PFSK-1 (cell line): ENCODE results near the gene CYP26A1.

ENCODE experiments used
- FOXP2 ChIP-seq: optimal IDR thresholded peaks from 2 replicates; pipeline ENCODE3; 2011; ENCODE audit warnings: borderline replicate concordance, control low read depth, inconsistent platforms; ENCODE audit not compliant: insufficient read depth; ENCODE audit errors: extremely low read length, extremely low read depth
- POLR2AphosphoS5 ChIP-seq: IDR thresholded peaks from 2 replicates; pipeline ENCODE4 v1.6.1; 2012; ENCODE audit warnings: low read depth, mild to moderate bottlenecking, control low read depth, low read length, moderate library complexity
- REST ChIP-seq, 2 experiments: IDR thresholded peaks; 2 replicates each; pipeline versions ENCODE4 v1.6.1 to v1.8.0; 2011 to 2012; ENCODE audit warnings: low read depth in 2 of 2, low read length in 2 of 2, control low read depth in 1 of 2, inconsistent platforms in 1 of 2, mild to moderate bottlenecking in 1 of 2, moderate library complexity in 1 of 2; ENCODE audit not compliant: insufficient read depth in 1 of 2
- SIN3A ChIP-seq: IDR thresholded peaks from 2 replicates; pipeline ENCODE4 v1.6.1; 2012; ENCODE audit warnings: mild to moderate bottlenecking, low read length, moderate library complexity, borderline replicate concordance; ENCODE audit not compliant: insufficient read depth
- TAF1 ChIP-seq: IDR thresholded peaks from 2 replicates; pipeline ENCODE4 v1.6.1; 2012; ENCODE audit warnings: low read length, control low read depth, borderline replicate concordance; ENCODE audit not compliant: insufficient read depth

The CYP26A1 gene

DNA sequence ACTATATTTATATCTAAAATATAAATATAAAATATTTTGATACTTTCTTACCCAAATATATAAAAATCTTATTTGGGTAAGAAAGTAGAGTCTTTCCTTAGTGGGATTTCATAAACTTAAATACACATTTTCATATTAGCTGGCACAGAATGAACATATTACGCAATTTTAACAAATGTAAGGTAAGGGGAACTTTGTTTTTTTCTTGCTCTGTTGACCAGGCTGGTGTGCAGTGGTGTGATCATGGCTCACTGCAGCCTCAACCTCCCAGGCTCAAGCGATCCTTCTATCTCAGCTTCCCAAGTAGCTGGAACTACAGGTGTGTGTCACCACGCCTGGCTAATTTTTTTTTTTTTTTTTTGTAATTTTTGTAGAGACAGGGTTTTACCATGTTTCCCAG lies 18.3 kb downstream of the CYP26A1 start:
- TF ChIP-seq FOXP2 (no peak), POLR2AphosphoS5 (no peak)

GRCh38 chr10:93095225-93095624 lies 21.5 kb downstream of the CYP26A1 start:
- TF ChIP-seq POLR2AphosphoS5 (no peak), FOXP2 (no peak), SIN3A (no peak), TAF1 (no peak), REST (IDR thresholded peaks at IDR 0.05; ENCODE audit: insufficient read depth in 1 of 2, low read depth in 2 of 2, low read length in 2 of 2) (no peak)

- no peak for TF ChIP-seq TAF1
- TF ChIP-seq REST (IDR thresholded peaks at IDR 0.05; ENCODE audit: insufficient read depth in 1 of 2, low read depth in 2 of 2, low read length in 2 of 2), result no peak
- no peak for TF ChIP-seq SIN3A
These were observed 23.2 kb downstream of the CYP26A1 start for GRCh38 chr10:93096901-93097300.

- TF ChIP-seq FOXP2, result no peak
- no peak for TF ChIP-seq TAF1
- TF ChIP-seq POLR2AphosphoS5, result no peak
- TF ChIP-seq REST (IDR thresholded peaks at IDR 0.05; ENCODE audit: insufficient read depth in 1 of 2, low read depth in 2 of 2, low read length in 2 of 2), result no peak
- no peak for TF ChIP-seq SIN3A
These were observed 23.7 kb downstream of the CYP26A1 start for GRCh38 chr10:93097386-93097785.

DNA sequence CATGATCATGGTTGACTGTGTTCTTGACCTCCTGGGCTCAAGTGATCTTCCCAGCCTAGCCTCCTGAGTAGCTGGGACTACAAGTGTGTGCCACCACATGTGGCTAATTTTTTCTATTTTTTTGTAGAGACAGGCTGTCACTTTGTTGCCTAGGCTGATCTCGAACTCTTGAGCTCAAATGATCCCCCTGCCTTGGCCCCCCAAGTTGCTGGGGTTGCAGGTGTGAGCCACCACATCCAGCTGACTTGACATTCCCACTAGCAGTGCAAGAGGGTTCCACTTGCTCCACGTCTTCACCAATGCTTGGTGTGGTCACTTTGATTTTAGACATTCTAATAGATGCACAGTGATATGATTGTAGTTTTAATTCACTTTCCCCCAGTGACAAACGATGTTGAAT lies 25.1 kb downstream of the CYP26A1 start:
- no peak for TF ChIP-seq REST (IDR thresholded peaks at IDR 0.05; ENCODE audit: insufficient read depth in 1 of 2, low read depth in 2 of 2, low read length in 2 of 2)

GRCh38 chr10:93099670-93100069 lies 26.0 kb downstream of the CYP26A1 start:
- no peak for TF ChIP-seq REST (IDR thresholded peaks at IDR 0.05; ENCODE audit: insufficient read depth in 1 of 2, low read depth in 2 of 2, low read length in 2 of 2)
- no peak for TF ChIP-seq FOXP2
- no peak for TF ChIP-seq POLR2AphosphoS5
- TF ChIP-seq SIN3A, result no peak
- TF ChIP-seq TAF1, result no peak
